Measurements from ENCODE around the gene DNMT3B.

DNA sequence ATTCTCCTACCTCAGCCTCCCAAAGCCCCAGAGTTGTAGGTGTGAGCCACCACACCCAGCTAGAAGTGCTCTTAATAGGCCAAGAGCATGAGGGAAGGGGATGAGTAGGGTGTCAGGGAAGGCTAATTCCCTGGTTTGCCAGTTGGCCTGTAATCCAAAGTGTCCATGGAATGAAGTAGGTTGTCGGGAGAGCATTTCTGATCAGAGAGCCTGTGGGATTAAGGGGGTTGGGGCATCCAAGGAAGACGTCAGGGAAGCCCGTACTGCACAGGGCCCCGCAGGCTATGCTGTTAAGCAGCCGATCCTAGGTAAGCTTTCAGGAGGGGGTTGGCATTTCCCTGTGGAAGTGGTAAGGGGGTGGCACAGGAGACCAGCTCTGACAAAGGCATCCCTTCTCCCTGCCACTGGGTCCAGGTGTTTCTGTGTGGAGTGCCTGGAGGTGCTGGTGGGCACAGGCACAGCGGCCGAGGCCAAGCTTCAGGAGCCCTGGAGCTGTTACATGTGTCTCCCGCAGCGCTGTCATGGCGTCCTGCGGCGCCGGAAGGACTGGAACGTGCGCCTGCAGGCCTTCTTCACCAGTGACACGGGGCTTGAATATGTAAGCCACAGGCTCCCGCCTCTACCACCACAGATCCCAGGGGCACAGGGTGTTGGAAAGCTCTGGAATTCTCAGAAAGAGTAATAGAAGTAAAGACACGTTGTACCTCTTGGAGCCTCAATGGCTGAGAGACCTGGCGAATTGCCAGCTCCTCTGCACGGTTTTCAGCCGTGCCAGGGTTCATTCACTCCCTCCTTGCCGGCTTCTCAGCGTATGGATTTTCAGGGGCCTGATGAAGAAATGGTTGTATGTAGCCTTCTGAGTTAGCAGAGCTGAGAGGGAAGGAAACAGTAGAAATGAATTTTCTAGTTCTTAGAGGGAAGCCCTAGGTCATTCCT, 36.1 kb downstream of the DNMT3B start:
- TF ChIP-seq, protein P1, sequence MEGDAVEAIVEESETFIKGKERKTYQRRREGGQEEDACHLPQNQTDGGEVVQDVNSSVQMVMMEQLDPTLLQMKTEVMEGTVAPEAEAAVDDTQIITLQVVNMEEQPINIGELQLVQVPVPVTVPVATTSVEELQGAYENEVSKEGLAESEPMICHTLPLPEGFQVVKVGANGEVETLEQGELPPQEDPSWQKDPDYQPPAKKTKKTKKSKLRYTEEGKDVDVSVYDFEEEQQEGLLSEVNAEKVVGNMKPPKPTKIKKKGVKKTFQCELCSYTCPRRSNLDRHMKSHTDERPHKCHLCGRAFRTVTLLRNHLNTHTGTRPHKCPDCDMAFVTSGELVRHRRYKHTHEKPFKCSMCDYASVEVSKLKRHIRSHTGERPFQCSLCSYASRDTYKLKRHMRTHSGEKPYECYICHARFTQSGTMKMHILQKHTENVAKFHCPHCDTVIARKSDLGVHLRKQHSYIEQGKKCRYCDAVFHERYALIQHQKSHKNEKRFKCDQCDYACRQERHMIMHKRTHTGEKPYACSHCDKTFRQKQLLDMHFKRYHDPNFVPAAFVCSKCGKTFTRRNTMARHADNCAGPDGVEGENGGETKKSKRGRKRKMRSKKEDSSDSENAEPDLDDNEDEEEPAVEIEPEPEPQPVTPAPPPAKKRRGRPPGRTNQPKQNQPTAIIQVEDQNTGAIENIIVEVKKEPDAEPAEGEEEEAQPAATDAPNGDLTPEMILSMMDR (IDR thresholded peaks at IDR 0.05) = no peak
- TF ChIP-seq POLR2A (IDR thresholded peaks at IDR 0.05) = no peak
